Stimulated activated CD4-positive, alpha-beta T cell treated with anti-CD3 and anti-CD28 coated beads, TNF-alpha, amount 100 ng/mL, for 4 hours (primary cell): ENCODE measurements around the gene CLIP1.
"Not testable (repeated sequence)": the region's sequence is repeated elsewhere in the genome, so short reads cannot be mapped to it uniquely, and the experiment has no call there.

Experiments
- DNase-seq, 3 experiments: peaks; one replicate each; pipeline ENCODE4 v3.0.0-alpha.2; 2020; ENCODE audit warnings: low read depth in 3 of 3

The CLIP1 gene

GRCh38 chr12:122421821-122422729, at the start of gene CLIP1:
Gene CLIP1 (minus strand): TSS chr12:122422669. CDS start chr12:122380452, 42,217 bp downstream.
- DNase-seq = peak; percentile 17 to 54 (median 26)

- DNase-seq = no peak
Observed at GRCh38 chr12:122471324-122472226, 49.1 kb upstream of the CLIP1 start.

GRCh38 chr12:122470576-122470975, 48.1 kb upstream of the CLIP1 start:
- not testable (repeated sequence) for DNase-seq

- DNase-seq = not testable (repeated sequence)
Observed at GRCh38 chr12:122469856-122470255, 47.4 kb upstream of the CLIP1 start.

GRCh38 chr12:122467983-122468382, 45.5 kb upstream of the CLIP1 start:
- DNase-seq = no peak

GRCh38 chr12:122464317-122465042, 42.0 kb upstream of the CLIP1 start:
- DNase-seq = not testable (repeated sequence)

GRCh38 chr12:122460641-122461040, 38.2 kb upstream of the CLIP1 start:
- DNase-seq = no peak

- DNase-seq = no peak
Observed at GRCh38 chr12:122460061-122460460, 37.6 kb upstream of the CLIP1 start.

- no peak for DNase-seq
Observed at GRCh38 chr12:122459211-122459610, 36.7 kb upstream of the CLIP1 start.

- no peak for DNase-seq
Observed at GRCh38 chr12:122458105-122459035, 35.9 kb upstream of the CLIP1 start.

GRCh38 chr12:122457627-122458026, 35.2 kb upstream of the CLIP1 start:
- no peak for DNase-seq

GRCh38 chr12:122454739-122455138, 32.3 kb upstream of the CLIP1 start:
- DNase-seq = no peak

- no peak for DNase-seq
Observed at GRCh38 chr12:122454250-122454721, 31.8 kb upstream of the CLIP1 start.

GRCh38 chr12:122452701-122453285, 30.3 kb upstream of the CLIP1 start:
- DNase-seq = no peak

- DNase-seq = no peak
Observed at GRCh38 chr12:122449317-122449716, 26.8 kb upstream of the CLIP1 start.

GRCh38 chr12:122447825-122448224, 25.4 kb upstream of the CLIP1 start:
- DNase-seq = not testable (repeated sequence)

GRCh38 chr12:122446390-122446789, 23.9 kb upstream of the CLIP1 start:
- DNase-seq = not testable (repeated sequence)

GRCh38 chr12:122444071-122444470, 21.6 kb upstream of the CLIP1 start:
- DNase-seq = not testable (repeated sequence)

- DNase-seq = not testable (repeated sequence)
Observed at GRCh38 chr12:122438822-122439221, 16.4 kb upstream of the CLIP1 start.

- no peak for DNase-seq
Observed at GRCh38 chr12:122437656-122438121, 15.2 kb upstream of the CLIP1 start.
